H1 (cell line): ENCODE data around the gene TOP1. TPM values are rescaled to one million over a fixed set of nuclear protein-coding genes. Genes with fewer than 3 reads are reported as not detected.
A peak's percentile ranks its signal among the peaks of the same experiment; 100 is the strongest.

Source experiments
- CTCF ChIA-PET: fragments of 300-600 bp; sonication (Branson Sonifier 250); formaldehyde crosslinking; loops from one replicate; lab custom pipeline; 2021; ENCODE audit not compliant: partially characterized antibody; lab: Charles Lee
- POLR2A ChIA-PET: fragments of 300-600 bp; sonication (Branson Sonifier 250); formaldehyde crosslinking; loops from one replicate; lab custom pipeline; 2021; ENCODE audit warnings: inconsistent platforms; ENCODE audit not compliant: partially characterized antibody; lab: Charles Lee
- DNase-seq, 2 experiments: peaks; one replicate each; pipeline versions ENCODE4 v3.0.0 to v3.0.0-alpha.2; 2010 to 2022; ENCODE audit warnings: low spot score in 2 of 2, low read depth in 1 of 2, mixed read lengths in 1 of 2
- FAIRE-seq: peaks from 2 replicates; lab custom pipeline; 2011; peaks lifted over from hg19 to GRCh38; lab: Jason Lieb, UNC
- H2AFZ ChIP-seq: 2 replicates; pipeline ENCODE4 v1.8.1; 2012; ENCODE audit warnings: low read length, inconsistent platforms
- H2AK5ac ChIP-seq: 2 replicates; pipeline ENCODE4 v1.6.1; 2013; ENCODE audit warnings: low read depth, low read length
- H2BK120ac ChIP-seq: replicated peaks from 2 replicates; pipeline ENCODE3; 2013; ENCODE audit warnings: low read depth, low read length, inconsistent platforms
- H2BK12ac ChIP-seq: 2 replicates; pipeline ENCODE4 v1.6.1; 2013; ENCODE audit warnings: low read depth, low read length
- H2BK15ac ChIP-seq: 2 replicates; pipeline ENCODE4 v1.6.1; 2013; ENCODE audit warnings: low read length
- H2BK20ac ChIP-seq: 2 replicates; pipeline ENCODE4 v1.6.1; 2013; ENCODE audit warnings: low read length
- H2BK5ac ChIP-seq: 2 replicates; pipeline ENCODE4 v1.6.1; 2013; ENCODE audit warnings: low read depth, low read length
- H3K14ac ChIP-seq: 2 replicates; pipeline ENCODE4 v1.6.1; 2013; ENCODE audit warnings: inconsistent platforms; ENCODE audit not compliant: insufficient read length
- H3K18ac ChIP-seq: 2 replicates; pipeline ENCODE4 v1.6.1; 2013; ENCODE audit warnings: low read length; ENCODE audit errors: extremely low read depth
- H3K23ac ChIP-seq: 2 replicates; pipeline ENCODE4 v1.6.1; 2013; ENCODE audit warnings: inconsistent platforms; ENCODE audit not compliant: insufficient read length
- H3K23me2 ChIP-seq: 2 replicates; pipeline ENCODE4 v1.6.1; 2013; ENCODE audit warnings: low read depth, low read length
- H3K27ac ChIP-seq: 2 replicates; pipeline ENCODE4 v1.6.1; 2011; ENCODE audit warnings: low read depth, low read length, inconsistent platforms
- H3K27me3 ChIP-seq, 4 experiments: replicated peaks in 1 of 4; 1 replicate in 1 of 4; 2 replicates in 3 of 4; pipeline versions ENCODE4 v1.6.1 to v1.8.1; 2011 to 2013; ENCODE audit warnings: low read length in 3 of 4, mild to moderate bottlenecking in 3 of 4, inconsistent platforms in 2 of 4, mixed read lengths in 2 of 4, moderate library complexity in 1 of 4; ENCODE audit not compliant: control insufficient read depth in 3 of 4, insufficient read depth in 3 of 4; ENCODE audit errors: extremely low read depth in 1 of 4
- H3K36me3 ChIP-seq, 4 experiments: 2 replicates each; pipeline versions ENCODE4 v1.6.1 to v1.8.1; 2011 to 2013; ENCODE audit warnings: mild to moderate bottlenecking in 4 of 4, low read length in 3 of 4, moderate library complexity in 2 of 4, control low read depth in 1 of 4, inconsistent platforms in 1 of 4; ENCODE audit not compliant: insufficient read depth in 4 of 4, control insufficient read depth in 2 of 4
- H3K4ac ChIP-seq: replicated peaks from 2 replicates; pipeline ENCODE3; 2013; ENCODE audit warnings: low read length, low read depth, mixed read lengths, inconsistent platforms; ENCODE audit not compliant: insufficient read length
- H3K4me1 ChIP-seq, 4 experiments: replicated peaks in 1 of 4; 1 replicate in 1 of 4; 2 replicates in 3 of 4; pipeline versions ENCODE4 v1.6.1 to v1.8.1; 2011 to 2013; ENCODE audit warnings: low read length in 3 of 4, inconsistent platforms in 2 of 4, mixed read lengths in 1 of 4; ENCODE audit not compliant: insufficient read depth in 4 of 4, control insufficient read depth in 3 of 4
- H3K4me2 ChIP-seq, 2 experiments: 2 replicates each; pipeline versions ENCODE4 v1.6.1 to v1.8.1; 2011 to 2013; ENCODE audit warnings: low read depth in 2 of 2, low read length in 2 of 2, control low read depth in 1 of 2, inconsistent platforms in 1 of 2, mild to moderate bottlenecking in 1 of 2; ENCODE audit not compliant: insufficient read depth in 1 of 2
- H3K4me3 ChIP-seq, 4 experiments: fragments of 200-600, 300-600 bp in 1 of 4; sonication (generic), shearing (Covaris generic), sonication (Bioruptor Twin) in 1 of 4; 2 replicates each; pipeline versions ENCODE4 v1.5.1 to v1.8.1; 2011 to 2016; ENCODE audit warnings: low read length in 4 of 4, low read depth in 3 of 4, control low read depth in 2 of 4, inconsistent platforms in 2 of 4, mild to moderate bottlenecking in 2 of 4, mixed read lengths in 1 of 4, moderate library complexity in 1 of 4; ENCODE audit not compliant: insufficient read depth in 2 of 4; ENCODE audit errors: extremely low read depth in 1 of 4
- H3K56ac ChIP-seq: replicated peaks from 2 replicates; pipeline ENCODE3; 2013; ENCODE audit warnings: low read depth, mild to moderate bottlenecking, mixed read lengths, low read length, inconsistent platforms; ENCODE audit not compliant: insufficient read length
- H3K79me1 ChIP-seq: 2 replicates; pipeline ENCODE4 v1.6.1; 2013; ENCODE audit warnings: low read depth, low read length, control low read depth
- H3K79me2 ChIP-seq, 2 experiments: 2 replicates each; pipeline versions ENCODE4 v1.6.1 to v1.8.1; 2012 to 2013; ENCODE audit warnings: low read length in 2 of 2, mild to moderate bottlenecking in 2 of 2, inconsistent platforms in 1 of 2; ENCODE audit not compliant: insufficient read depth in 2 of 2, control insufficient read depth in 1 of 2
- H3K9ac ChIP-seq, 4 experiments: replicated peaks in 1 of 4; 1 replicate in 1 of 4; 2 replicates in 3 of 4; pipeline versions ENCODE4 v1.6.1 to v1.8.1; 2011 to 2013; ENCODE audit warnings: low read depth in 3 of 4, low read length in 3 of 4, control low read depth in 2 of 4, mild to moderate bottlenecking in 2 of 4, moderate library complexity in 2 of 4, inconsistent platforms in 1 of 4; ENCODE audit errors: extremely low read depth in 1 of 4
- H3K9me3 ChIP-seq, 2 experiments: 2 replicates each; pipeline versions ENCODE4 v1.6.1 to v1.8.1; 2012 to 2013; ENCODE audit warnings: mild to moderate bottlenecking in 2 of 2, moderate library complexity in 2 of 2, control low read depth in 1 of 2, inconsistent platforms in 1 of 2, low read depth in 1 of 2, low read length in 1 of 2, mixed read lengths in 1 of 2; ENCODE audit not compliant: insufficient read depth in 2 of 2
- H4K20me1 ChIP-seq, 2 experiments: replicated peaks in 1 of 2; 2 replicates each; pipeline versions ENCODE3 to v1.8.1; 2011 to 2013; ENCODE audit warnings: inconsistent platforms in 2 of 2, low read length in 2 of 2, mild to moderate bottlenecking in 1 of 2; ENCODE audit not compliant: insufficient read depth in 2 of 2, control insufficient read depth in 1 of 2
- H4K5ac ChIP-seq: 2 replicates; pipeline ENCODE4 v1.6.1; 2013; ENCODE audit warnings: low read length, low read depth, mixed read lengths, inconsistent platforms; ENCODE audit not compliant: insufficient read length
- H4K8ac ChIP-seq: 2 replicates; pipeline ENCODE4 v1.8.0; 2013; ENCODE audit warnings: mild to moderate bottlenecking, moderate library complexity, low read length, inconsistent platforms; ENCODE audit not compliant: insufficient read depth; ENCODE audit errors: extremely low read depth
- H4K91ac ChIP-seq: replicated peaks from 2 replicates; pipeline ENCODE3; 2013; ENCODE audit warnings: low read length, mixed read lengths, inconsistent platforms; ENCODE audit not compliant: insufficient read length
- BCL11A ChIP-seq, 2 experiments: IDR thresholded peaks; one replicate each; pipeline ENCODE4 v1.6.1; 2011; ENCODE audit warnings: low read depth in 2 of 2, low read length in 2 of 2, mild to moderate bottlenecking in 2 of 2
- CBX5 ChIP-seq: fragments of 300-800, 300-1000 bp; sonication (generic); IDR thresholded peaks from 2 replicates; pipeline ENCODE4 v1.7.1; 2016; ENCODE audit warnings: antibody characterized with exemption, low read length, low read depth
- EGR1 ChIP-seq: IDR thresholded peaks from 2 replicates; pipeline ENCODE4 v1.6.1; 2011; ENCODE audit warnings: low read depth, low read length, borderline replicate concordance
- EZH2 ChIP-seq: fragments of 200-600 bp; sonication (generic); IDR thresholded peaks from 2 replicates; pipeline ENCODE4 v1.7.1; 2012; ENCODE audit warnings: low read depth, mild to moderate bottlenecking, moderate library complexity, low read length, inconsistent platforms; ENCODE audit not compliant: severe bottlenecking
- GTF2F1 ChIP-seq: IDR thresholded peaks from 2 replicates; pipeline ENCODE4 v1.6.1; 2012; ENCODE audit warnings: low read depth, low read length, improper control_type of control experiment, borderline replicate concordance
- HDAC6 ChIP-seq: IDR thresholded peaks from one replicate; pipeline ENCODE4 v1.7.1; 2012; ENCODE audit warnings: low read depth, mild to moderate bottlenecking, inconsistent platforms, low read length, moderate library complexity
- JUN ChIP-seq: IDR thresholded peaks from 2 replicates; pipeline ENCODE4 v1.6.1; 2011; ENCODE audit warnings: low read depth, mild to moderate bottlenecking, improper control_type of control experiment, low read length
- KDM1A ChIP-seq: fragments of 200-600, 300-600 bp; sonication (generic); IDR thresholded peaks from 2 replicates; pipeline ENCODE4 v1.7.1; 2016; ENCODE audit warnings: mild to moderate bottlenecking, low read length, borderline replicate concordance
- PHF8 ChIP-seq: fragments of 200-600 bp; sonication (generic); conservative IDR thresholded peaks from 2 replicates; pipeline ENCODE4 v1.7.1; 2012; ENCODE audit warnings: low read depth, mild to moderate bottlenecking, inconsistent platforms, low read length, moderate library complexity
- POLR2A ChIP-seq, 2 experiments: IDR thresholded peaks; 1 replicate in 1 of 2; 2 replicates in 1 of 2; pipeline ENCODE4 v1.6.1; 2011; ENCODE audit warnings: low read depth in 2 of 2, low read length in 2 of 2, mild to moderate bottlenecking in 2 of 2; ENCODE audit errors: control extremely low read depth in 1 of 2
- SAP30 ChIP-seq: fragments of 300-600 bp; sonication (generic); IDR thresholded peaks from 2 replicates; pipeline ENCODE4 v1.7.1; 2012; ENCODE audit warnings: low read length, moderate library complexity, mild to moderate bottlenecking, inconsistent platforms; ENCODE audit not compliant: insufficient read depth, insufficient replicate concordance
- SUZ12 ChIP-seq: fragments of 200-600 bp; sonication (generic); IDR thresholded peaks from 2 replicates; pipeline ENCODE4 v1.6.1; 2012; ENCODE audit warnings: mild to moderate bottlenecking, inconsistent platforms, low read length, moderate library complexity, mixed read lengths
- YY1 ChIP-seq: IDR thresholded peaks from 2 replicates; pipeline ENCODE4 v1.6.1; 2011; ENCODE audit warnings: low read depth, mild to moderate bottlenecking, low read length
- WGBS, 2 experiments: shearing (Covaris generic) in 1 of 2; methylation state at CpG; one replicate each; pipeline versions ENCODE4 v1.1.6 to v1.1.7; 2013 to 2015; ENCODE audit warnings: low lambda C conversion rate in 2 of 2, mixed read lengths in 2 of 2, inconsistent platforms in 1 of 2, low coverage in 1 of 2, missing lambda C conversion rate in 1 of 2; ENCODE audit not compliant: insufficient replicate concordance in 2 of 2, insufficient coverage in 1 of 2, insufficient read length in 1 of 2; ENCODE audit errors: extremely low coverage in 1 of 2, missing lambda C conversion rate in 1 of 2; 5-methylcytosine and 5-hydroxymethylcytosine counted together
- polyA plus RNA-seq, 7 experiments: library from polyadenylated mRNA; depleted of rRNA in 3 of 7; stranded (reverse) in 5 of 7; unstranded in 2 of 7; fragments of >200 nt in 5 of 7; fragments of 200-250 nt in 2 of 7; gene quantifications; 1 replicate in 5 of 7; 2 replicates in 1 of 7; 4 replicates in 1 of 7; pipeline versions ENCODE4 v1.2.1 to v1.2.3, GENCODE V29; 2011 to 2013; ENCODE audit warnings: missing spikeins in 2 of 7, mixed read lengths in 2 of 7
- total RNA-seq: library from RNA; stranded (reverse); fragmentation: NEBNext Ultra II Directional; extraction: Animal tissue kit (Norgen Biotek cat#: 25700); gene quantifications from 2 replicates; pipeline ENCODE4 v1.2.1, GENCODE V29; 2021
- TF ChIP-seq, protein P1 (sequence below): IDR thresholded peaks from 2 replicates; pipeline ENCODE4 v1.6.1; 2011; ENCODE audit warnings: low read length, improper control_type of control experiment

The TOP1 gene
- total and polyA plus RNA-seq, 2 of the 8 experiments (the other 6 are each of a cell fraction or from before 2014, with no cell fraction given), result 7.4 to 108 TPM

DNA sequence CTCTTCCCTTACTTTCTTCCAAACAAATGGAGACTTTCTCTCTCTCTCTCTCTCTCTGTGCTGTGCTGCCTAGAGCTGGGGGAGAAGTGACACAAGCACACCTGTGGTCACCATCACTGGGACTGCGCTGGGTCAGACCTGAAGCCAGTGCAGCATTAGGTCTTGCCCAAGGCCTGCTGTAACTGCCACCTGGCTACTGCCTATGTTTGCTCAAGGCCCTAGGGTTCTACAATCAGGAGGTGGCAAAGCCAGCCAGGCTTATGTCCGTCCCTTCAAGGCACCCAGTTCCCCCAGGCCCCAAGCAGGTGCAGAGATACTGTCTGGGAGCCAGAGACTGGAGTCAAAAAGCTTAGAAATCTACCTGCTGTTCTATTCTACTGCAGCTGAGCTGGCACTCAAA, 49.4 kb upstream of the TOP1 start:
- H3K56ac ChIP-seq, result no peak overlapping the region
- no peak overlapping the region for H2BK5ac ChIP-seq
- H4K5ac ChIP-seq, result no peak overlapping the region
- no peak overlapping the region for H2BK20ac ChIP-seq
- DNase-seq (peak in 1 of 2 experiments; percentile 13), FAIRE-seq (no peak)
- H3K14ac ChIP-seq, result no peak overlapping the region
- no peaks in the 10 kb centered on the region for H3K36me3 ChIP-seq
- no peak overlapping the region for H2BK15ac ChIP-seq
- H3K4me3 ChIP-seq, result no peak overlapping the region
- no peak overlapping the region for H3K9ac ChIP-seq
- 100% methylated on average over 2 of the region's 2 CpGs; no CpG with 5 or more reads in 1 of the 2 experiments for WGBS, 2 experiments
- H2BK12ac ChIP-seq, result no peak overlapping the region
- H3K27me3 ChIP-seq, result no peaks in the 10 kb centered on the region
- H3K23ac ChIP-seq, result no peak overlapping the region
- no peak overlapping the region for H2BK120ac ChIP-seq
- H3K23me2 ChIP-seq, result no peaks in the 10 kb centered on the region
- no peak overlapping the region for H4K8ac ChIP-seq
- H2AK5ac ChIP-seq, result 0 out of 2 replicates have a peak overlapping the region, but pooled peaks have one; percentile 24
- H3K4ac ChIP-seq, result no peak overlapping the region
- no peak overlapping the region for H2AFZ ChIP-seq
- CTCF ChIA-PET, result interaction anchor here (1.3 to 2.6 kb wide), 4 partner anchors 11 to 133 kb away, joined by 4 to 19 read pairs (median 6); no protein-coding TSS in a partner anchor
- H3K79me1 ChIP-seq, result no peaks in the 10 kb centered on the region
- H3K27ac ChIP-seq, result no peak overlapping the region
- H3K4me1 ChIP-seq, result no peaks in the 10 kb centered on the region; a peak in 1 of 7 replicates
- H3K9me3 ChIP-seq, result peaks cover 3 to 7% of the 10 kb centered on the region in 2 experiments; a peak in 3 of 4 replicates
- H3K18ac ChIP-seq, result no peak overlapping the region
- H3K79me2 ChIP-seq, result no peaks in the 10 kb centered on the region
- no peak overlapping the region for H3K4me2 ChIP-seq
- POLR2A ChIA-PET, result no interaction called here
- H4K91ac ChIP-seq, result no peak overlapping the region
- H4K20me1 ChIP-seq, result no peaks in the 10 kb centered on the region
- TF ChIP-seq CBX5 (no peak), HDAC6 (no peak), SUZ12 (no peak), EZH2 (no peak), GTF2F1 (no peak), YY1 (no peak), KDM1A (no peak), JUN (no peak), BCL11A (IDR thresholded peaks at IDR 0.05; ENCODE audit: low read depth in 2 of 2, low read length in 2 of 2) (no peak), POLR2A (IDR thresholded peaks at IDR 0.05; ENCODE audit: control extremely low read depth in 1 of 2, low read depth in 2 of 2, low read length in 2 of 2) (no peak), SAP30 (no peak), EGR1 (no peak), PHF8 (no peak)
- TF ChIP-seq, protein P1, sequence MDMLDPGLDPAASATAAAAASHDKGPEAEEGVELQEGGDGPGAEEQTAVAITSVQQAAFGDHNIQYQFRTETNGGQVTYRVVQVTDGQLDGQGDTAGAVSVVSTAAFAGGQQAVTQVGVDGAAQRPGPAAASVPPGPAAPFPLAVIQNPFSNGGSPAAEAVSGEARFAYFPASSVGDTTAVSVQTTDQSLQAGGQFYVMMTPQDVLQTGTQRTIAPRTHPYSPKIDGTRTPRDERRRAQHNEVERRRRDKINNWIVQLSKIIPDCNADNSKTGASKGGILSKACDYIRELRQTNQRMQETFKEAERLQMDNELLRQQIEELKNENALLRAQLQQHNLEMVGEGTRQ, result no peak
